ENCODE data around the gene XPNPEP3. TPM values are rescaled to one million over a fixed set of nuclear protein-coding genes. Genes with fewer than 3 reads are reported as not detected.
"Not testable (repeated sequence)": the region's sequence is repeated elsewhere in the genome, so short reads cannot be mapped to it uniquely, and the experiment has no call there.

Gene XPNPEP3
- total RNA-seq, 2 donors from 2014 or later: 11.7 to 12.6 TPM

GRCh38 chr22:40855071-40855978 lies 1.6 kb upstream of the XPNPEP3 start:
- intact Hi-C loops (cut with DNase I): no loop called here
- DNase-seq (ENCODE audit: low spot score): no peak

GRCh38 chr22:40855979-40856512 lies 902 bp upstream of the XPNPEP3 start:
- intact Hi-C loops (cut with DNase I): no loop called here

GRCh38 chr22:40857309-40857855 lies 434 bp downstream of the XPNPEP3 start:
- DNase-seq (ENCODE audit: low spot score): no peak
- intact Hi-C loops (cut with DNase I): no loop called here

More at GRCh38 chr22:40855979-40856512, 902 bp upstream of the XPNPEP3 start:
- DNase-seq (ENCODE audit: low spot score): peak; percentile 86

GRCh38 chr22:40862013-40862412 lies 5.1 kb downstream of the XPNPEP3 start, which contains the start of gene DNAJB7:
TSS of gene DNAJB7 (minus strand) at chr22:40862113. CDS start at chr22:40861994, 119 bp downstream.
- intact Hi-C loops (cut with DNase I): no loop called here
- no peak for DNase-seq (ENCODE audit: low spot score)

GRCh38 chr22:40862537-40862936 lies 5.6 kb downstream of the XPNPEP3 start:
- DNase-seq (ENCODE audit: low spot score): no peak
- intact Hi-C loops (cut with DNase I): no loop called here

- intact Hi-C loops (cut with DNase I): no loop called here
- no peak for DNase-seq (ENCODE audit: low spot score)
Measured at GRCh38 chr22:40867109-40867508, 10.2 kb downstream of the XPNPEP3 start.

- intact Hi-C loops (cut with DNase I); DNase-seq (ENCODE audit: low spot score): not testable (repeated sequence)
Measured at GRCh38 chr22:40868379-40868778, 11.4 kb downstream of the XPNPEP3 start.

- DNase-seq (ENCODE audit: low spot score): no peak
- intact Hi-C loops (cut with DNase I): no loop called here
Measured at GRCh38 chr22:40874016-40874415, 17.1 kb downstream of the XPNPEP3 start.

- intact Hi-C loops (cut with DNase I): no loop called here
- no peak for DNase-seq (ENCODE audit: low spot score)
Measured at GRCh38 chr22:40875111-40875510, 18.2 kb downstream of the XPNPEP3 start.

- intact Hi-C loops (cut with DNase I): no loop called here
- DNase-seq (ENCODE audit: low spot score): no peak
Measured at GRCh38 chr22:40876907-40877306, 20.0 kb downstream of the XPNPEP3 start.

- DNase-seq (ENCODE audit: low spot score): no peak
- intact Hi-C loops (cut with DNase I): no loop called here
Measured at GRCh38 chr22:40877488-40877887, 20.5 kb downstream of the XPNPEP3 start.

GRCh38 chr22:40878922-40879321 lies 22.0 kb downstream of the XPNPEP3 start:
- intact Hi-C loops (cut with DNase I): no loop called here

GRCh38 chr22:40889116-40889515 lies 32.2 kb downstream of the XPNPEP3 start:
- DNase-seq (ENCODE audit: low spot score): no peak
- intact Hi-C loops (cut with DNase I): no loop called here

More at GRCh38 chr22:40878922-40879321, 22.0 kb downstream of the XPNPEP3 start:
- DNase-seq (ENCODE audit: low spot score): no peak

- DNase-seq (ENCODE audit: low spot score): no peak
- intact Hi-C loops (cut with DNase I): loop anchor here in 1 of 2 donors (10.0 kb wide), 1 partner anchor 884 kb away; no protein-coding TSS in a partner anchor
Measured at GRCh38 chr22:40890881-40891280, 33.9 kb downstream of the XPNPEP3 start.

- no peak for DNase-seq (ENCODE audit: low spot score)
- intact Hi-C loops (cut with DNase I): loop anchor here in 1 of 2 donors (10.0 kb wide), 1 partner anchor 880 kb away; no protein-coding TSS in a partner anchor
Measured at GRCh38 chr22:40894417-40894816, 37.5 kb downstream of the XPNPEP3 start.

GRCh38 chr22:40898850-40899357 lies 42.0 kb downstream of the XPNPEP3 start:
- intact Hi-C loops (cut with DNase I): loop anchor here in 1 of 2 donors (10.0 kb wide), 1 partner anchor 876 kb away; no protein-coding TSS in a partner anchor
- DNase-seq (ENCODE audit: low spot score): no peak

- no peak for DNase-seq (ENCODE audit: low spot score)
- intact Hi-C loops (cut with DNase I): no loop called here
Measured at GRCh38 chr22:40904101-40904500, 47.2 kb downstream of the XPNPEP3 start.

- no peak for DNase-seq (ENCODE audit: low spot score)
- intact Hi-C loops (cut with DNase I): loop anchor here in 1 of 2 donors (5.0 kb wide), 1 partner anchor 228 kb away; no protein-coding TSS in a partner anchor
Measured at GRCh38 chr22:40908895-40909294, 51.9 kb downstream of the XPNPEP3 start.

GRCh38 chr22:40911772-40912171 lies 54.8 kb downstream of the XPNPEP3 start:
- intact Hi-C loops (cut with DNase I): no loop called here
- DNase-seq (ENCODE audit: low spot score): no peak

GRCh38 chr22:40912987-40913386 lies 56.0 kb downstream of the XPNPEP3 start:
- DNase-seq (ENCODE audit: low spot score); intact Hi-C loops (cut with DNase I): not testable (repeated sequence)
